HG02840 (cell line): ENCODE data around the gene PAGE2.
"Not testable (repeated sequence)": the region's sequence is repeated elsewhere in the genome, so short reads cannot be mapped to it uniquely, and the experiment has no call there.

Source experiments
- ATAC-seq: cut with Tn5 transposase; IDR thresholded peaks from one replicate; pipeline ENCODE4 v1.9.1; 2021; ENCODE audit warnings: mild to moderate bottlenecking, moderate library complexity, moderate number of reproducible peaks; ENCODE audit not compliant: unreplicated experiment, low FRiP score

The PAGE2 gene

DNA sequence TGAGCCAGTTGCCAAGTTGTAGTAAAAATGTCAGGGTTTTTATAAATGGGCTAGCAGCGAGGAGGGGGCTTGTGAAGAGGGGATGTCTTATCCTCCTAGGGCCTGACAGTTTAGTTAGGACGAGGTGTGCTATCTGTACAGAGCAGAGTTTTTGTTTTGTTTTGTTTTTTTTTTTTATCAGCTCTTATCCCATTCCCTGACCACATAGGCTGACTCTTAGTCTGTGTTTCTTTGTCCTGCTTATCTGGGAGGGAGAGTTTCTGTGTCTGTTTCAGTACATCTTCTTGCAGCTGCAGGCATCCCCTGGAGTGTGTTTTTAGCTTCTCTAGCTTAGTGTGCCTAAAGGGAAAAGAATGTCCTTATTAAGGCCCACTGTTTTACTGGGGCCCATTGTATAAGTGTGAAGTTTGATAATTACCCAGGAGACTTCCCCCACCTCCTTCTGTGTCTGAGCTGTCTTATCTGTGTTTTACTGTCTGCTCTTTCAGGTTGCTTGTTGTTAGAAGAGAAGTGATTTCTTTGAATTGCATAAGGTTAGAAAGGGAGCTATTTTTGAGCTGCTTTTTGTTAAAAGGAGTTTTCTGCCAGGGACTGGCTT, 32.0 kb downstream of the PAGE2 start:
- ATAC-seq, result no peak

DNA sequence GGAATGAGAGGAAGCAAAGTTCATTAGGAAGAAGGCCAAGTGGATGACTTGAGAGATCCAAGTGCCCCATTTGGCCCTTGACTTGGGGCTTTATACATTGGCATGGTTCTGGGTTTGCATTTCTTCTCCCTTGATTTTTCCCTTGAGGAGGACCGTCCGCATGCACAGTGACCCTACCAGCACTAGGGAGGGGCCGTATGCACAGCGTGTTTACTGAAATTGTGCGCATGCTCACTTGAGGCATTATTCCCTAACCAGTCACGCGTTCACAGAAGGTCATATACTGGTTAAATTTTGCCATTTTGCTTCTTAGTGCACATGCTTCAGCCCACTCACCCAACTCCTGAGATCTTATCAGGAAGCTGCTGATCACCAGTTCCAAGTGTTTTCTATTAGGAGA, 35.1 kb downstream of the PAGE2 start:
- ATAC-seq, result no peak

DNA sequence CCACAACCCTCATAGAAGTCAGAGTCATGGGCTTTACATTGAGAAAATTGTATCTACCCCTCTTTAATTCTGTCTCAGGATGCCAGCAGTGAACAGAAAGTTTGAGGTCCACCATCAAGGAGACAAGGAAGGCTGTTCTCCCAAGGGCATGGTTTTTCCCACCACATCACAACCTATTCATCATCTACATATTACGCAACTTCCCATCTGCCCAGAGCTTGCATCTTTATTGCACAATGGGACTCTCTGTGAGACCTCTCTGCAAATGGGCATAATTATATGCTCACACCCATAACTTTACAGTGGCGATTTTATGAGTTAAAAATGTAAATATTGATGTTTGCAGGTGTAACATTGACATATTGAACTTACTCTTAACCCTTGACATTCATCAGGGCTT, 38.9 kb downstream of the PAGE2 start:
- ATAC-seq, result no peak

DNA sequence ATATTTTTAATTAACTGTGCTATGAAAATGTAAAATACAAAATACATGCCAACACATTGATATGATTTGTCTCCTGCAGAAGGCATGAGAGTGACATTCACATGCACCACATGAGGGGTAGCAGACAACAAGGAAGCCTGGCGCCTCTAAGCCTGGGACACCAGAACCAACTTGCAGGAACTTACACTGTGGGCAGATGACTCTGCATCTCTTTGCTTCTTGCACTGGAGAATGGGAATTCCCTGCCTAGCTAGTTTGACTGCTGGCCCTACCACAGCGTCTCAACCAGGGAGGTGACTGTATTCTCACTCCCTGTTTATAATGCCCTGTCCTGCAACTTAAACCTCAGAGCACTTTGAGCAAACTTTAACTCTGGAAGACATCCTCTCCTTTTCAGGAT, 40.5 kb downstream of the PAGE2 start:
- ATAC-seq, result no peak

DNA sequence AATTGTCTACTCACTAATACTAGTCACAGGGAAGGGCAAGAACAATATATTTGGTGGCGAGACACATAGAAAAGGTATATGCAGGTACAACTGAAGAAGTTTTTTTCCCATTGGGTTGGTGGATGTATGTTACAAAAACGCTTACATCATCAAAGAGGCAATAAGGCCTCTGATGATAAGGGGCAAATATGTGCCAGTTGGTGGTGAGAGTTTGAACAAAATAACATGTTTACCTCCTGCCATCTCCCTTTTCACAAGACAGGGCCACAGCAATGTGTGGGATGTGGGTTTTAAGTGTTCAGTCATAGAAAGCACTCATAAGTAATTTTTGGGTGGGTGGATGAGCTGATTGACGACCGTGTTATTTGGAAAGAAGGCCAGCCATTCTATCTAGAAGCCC, 41.7 kb downstream of the PAGE2 start:
- ATAC-seq, result no peak

DNA sequence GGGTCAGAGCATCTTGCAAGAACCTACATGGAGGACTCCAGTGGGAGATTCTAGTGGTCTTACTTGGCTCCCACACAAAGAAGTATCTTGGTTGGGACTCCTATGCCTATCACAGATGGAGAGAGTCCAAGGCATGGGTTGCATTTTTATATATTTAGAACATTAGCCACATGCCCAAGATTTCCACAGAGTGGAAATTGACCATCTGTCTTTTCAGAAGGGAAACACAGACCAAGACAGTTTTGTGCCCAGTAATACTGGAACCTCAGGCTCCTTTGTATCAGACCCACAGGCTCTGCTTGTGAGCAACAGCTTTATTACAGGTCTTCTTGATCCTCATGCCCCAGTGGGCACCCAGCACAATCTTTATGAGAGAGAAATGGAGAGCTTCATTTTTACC, 43.6 kb downstream of the PAGE2 start:
- ATAC-seq, result no peak

DNA sequence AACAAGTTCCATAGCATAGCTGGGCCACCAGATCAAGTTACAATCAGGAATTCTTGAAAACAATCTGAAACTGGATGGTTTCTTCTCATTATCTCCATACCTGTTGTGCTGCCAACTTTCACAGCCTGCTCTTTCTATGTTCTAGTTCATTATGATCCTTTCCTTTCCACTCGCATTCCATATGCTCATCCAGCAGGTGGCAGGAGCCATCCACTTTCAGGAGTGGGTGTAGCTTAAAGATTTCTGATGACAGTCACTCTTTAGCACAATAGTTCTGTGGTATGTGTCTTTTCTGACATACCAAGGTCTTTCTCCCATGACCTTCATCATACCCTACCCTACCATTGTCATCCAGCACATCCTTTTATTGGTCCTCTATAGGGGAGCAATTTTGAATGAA, 46.4 kb downstream of the PAGE2 start:
- no peak for ATAC-seq

DNA sequence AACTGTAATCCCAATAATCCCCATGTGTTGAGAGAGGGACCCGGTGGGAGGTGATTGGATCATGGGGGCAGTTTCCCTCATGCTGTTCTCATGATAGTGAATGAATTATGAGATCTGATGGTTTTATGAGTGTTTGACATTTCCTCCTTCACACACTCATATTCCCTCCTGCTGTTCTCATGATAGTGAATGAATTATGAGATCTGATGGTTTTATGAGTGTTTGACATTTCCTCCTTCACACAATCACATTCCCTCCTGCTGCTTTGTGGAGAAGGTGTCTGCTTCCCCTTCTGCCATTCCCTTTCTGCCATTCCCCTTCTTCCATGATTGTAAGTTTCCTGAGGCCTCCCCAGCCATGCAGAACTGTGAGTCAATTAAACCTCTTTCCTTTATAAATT, 52.0 kb downstream of the PAGE2 start:
- not testable (repeated sequence) for ATAC-seq
